H9 (cell line): ENCODE results near the gene TMEM240. TPM values are rescaled to one million over a fixed set of nuclear protein-coding genes. Genes with fewer than 3 reads are reported as not detected.

ENCODE experiments used
- DNase-seq: peaks from one replicate; pipeline ENCODE4 v3.0.0-alpha.2; 2017
- H2AFZ ChIP-seq: one replicate; pipeline ENCODE4 v1.6.1; 2013; ENCODE audit warnings: mild to moderate bottlenecking, low read length, control low read depth, moderate library complexity
- H2AK5ac ChIP-seq: 2 replicates; pipeline ENCODE4 v1.6.1; 2013; ENCODE audit warnings: low read length, control low read depth, mixed read lengths; ENCODE audit not compliant: insufficient read length
- H2BK120ac ChIP-seq: one replicate; pipeline ENCODE4 v1.6.1; 2013; ENCODE audit warnings: low read depth, mild to moderate bottlenecking, low read length, control low read depth, inconsistent platforms; ENCODE audit not compliant: poor library complexity, severe bottlenecking
- H2BK12ac ChIP-seq: 2 replicates; pipeline ENCODE4 v1.6.1; 2013; ENCODE audit warnings: low read length, control low read depth, mixed read lengths, low read depth; ENCODE audit not compliant: insufficient read length
- H2BK15ac ChIP-seq: 2 replicates; pipeline ENCODE4 v1.6.1; 2013; ENCODE audit warnings: low read depth, low read length, control low read depth
- H2BK20ac ChIP-seq: one replicate; pipeline ENCODE4 v1.6.1; 2013; ENCODE audit warnings: low read depth, mild to moderate bottlenecking, low read length, control low read depth, inconsistent platforms; ENCODE audit not compliant: poor library complexity, severe bottlenecking
- H2BK5ac ChIP-seq: 2 replicates; pipeline ENCODE4 v1.6.1; 2013; ENCODE audit warnings: low read length, control low read depth, mixed read lengths; ENCODE audit not compliant: insufficient read length
- H3K14ac ChIP-seq: 2 replicates; pipeline ENCODE4 v1.6.1; 2013; ENCODE audit warnings: low read length, control low read depth; ENCODE audit not compliant: insufficient read depth
- H3K18ac ChIP-seq: 2 replicates; pipeline ENCODE4 v1.6.1; 2013; ENCODE audit warnings: low read depth, mild to moderate bottlenecking, mixed read lengths, low read length, control low read depth; ENCODE audit not compliant: insufficient read length
- H3K23ac ChIP-seq: 2 replicates; pipeline ENCODE4 v1.6.1; 2013; ENCODE audit warnings: low read length, control low read depth, mixed read lengths, low read depth; ENCODE audit not compliant: insufficient read length
- H3K23me2 ChIP-seq: 2 replicates; pipeline ENCODE4 v1.6.1; 2013; ENCODE audit warnings: low read depth, mild to moderate bottlenecking, mixed read lengths, low read length, control low read depth; ENCODE audit not compliant: insufficient read length, poor library complexity, severe bottlenecking
- H3K27ac ChIP-seq: 2 replicates; pipeline ENCODE4 v1.5.1; 2013; ENCODE audit warnings: low read length, control low read depth, mixed read lengths, low read depth; ENCODE audit not compliant: insufficient read length
- H3K27me3 ChIP-seq: 2 replicates; pipeline ENCODE4 v1.6.1; 2013; ENCODE audit warnings: low read length, control low read depth, inconsistent platforms; ENCODE audit not compliant: insufficient read depth
- H3K4ac ChIP-seq: 2 replicates; pipeline ENCODE4 v1.6.1; 2013; ENCODE audit warnings: low read depth, mild to moderate bottlenecking, control low read depth, inconsistent platforms, low read length, moderate library complexity
- H3K4me1 ChIP-seq: 2 replicates; pipeline ENCODE4 v1.6.1; 2013; ENCODE audit warnings: low read length, control low read depth, inconsistent platforms; ENCODE audit not compliant: insufficient read depth
- H3K4me2 ChIP-seq: 2 replicates; pipeline ENCODE4 v1.6.1; 2013; ENCODE audit warnings: low read length, control low read depth, mixed read lengths; ENCODE audit not compliant: insufficient read length, insufficient read depth
- H3K56ac ChIP-seq: 2 replicates; pipeline ENCODE4 v1.6.1; 2013; ENCODE audit warnings: low read depth, mild to moderate bottlenecking, mixed read lengths, low read length, control low read depth; ENCODE audit not compliant: insufficient read length
- H3K79me1 ChIP-seq: 2 replicates; pipeline ENCODE4 v1.6.1; 2013; ENCODE audit warnings: low read depth, mild to moderate bottlenecking, moderate library complexity, low read length, control low read depth, inconsistent platforms; ENCODE audit not compliant: insufficient read depth, poor library complexity, severe bottlenecking
- H3K79me2 ChIP-seq: 2 replicates; pipeline ENCODE4 v1.6.1; 2013; ENCODE audit warnings: low read length, control low read depth, inconsistent platforms; ENCODE audit not compliant: insufficient read depth
- H3K9ac ChIP-seq: 2 replicates; pipeline ENCODE4 v1.6.1; 2013; ENCODE audit warnings: low read length, control low read depth, mixed read lengths; ENCODE audit not compliant: insufficient read length; ENCODE audit errors: extremely low read depth
- H3K9me3 ChIP-seq: one replicate; pipeline ENCODE4 v1.6.1; 2013; ENCODE audit warnings: low read depth, low read length, inconsistent platforms; ENCODE audit not compliant: control insufficient read depth
- H3T11ph ChIP-seq: one replicate; pipeline ENCODE4 v1.6.1; 2013; ENCODE audit warnings: mild to moderate bottlenecking, low read length, control low read depth, inconsistent platforms
- H4K20me1 ChIP-seq: one replicate; pipeline ENCODE4 v1.6.1; 2013; ENCODE audit not compliant: control insufficient read depth, insufficient read length, insufficient read depth
- H4K5ac ChIP-seq: 2 replicates; pipeline ENCODE4 v1.6.1; 2013; ENCODE audit warnings: low read depth, mild to moderate bottlenecking, mixed read lengths, low read length, control low read depth; ENCODE audit not compliant: insufficient read length
- H4K8ac ChIP-seq: replicated peaks from 2 replicates; pipeline ENCODE4 v1.6.1; 2013; ENCODE audit warnings: low read length, control low read depth, mixed read lengths, low read depth; ENCODE audit not compliant: insufficient read length
- H4K91ac ChIP-seq: 2 replicates; pipeline ENCODE4 v1.6.1; 2013; ENCODE audit warnings: low read depth, mild to moderate bottlenecking, moderate library complexity, mixed read lengths, low read length, control low read depth; ENCODE audit not compliant: insufficient read length
- H3K27ac Mint-ChIP-seq, 3 experiments: 2 replicates in 2 of 3; 3 replicates in 1 of 3; pipeline ENCODE4 v1.8.0; 2020 to 2021; ENCODE audit warnings: mixed read lengths in 3 of 3, mild to moderate bottlenecking in 1 of 3, moderate library complexity in 1 of 3
- H3K27me3 Mint-ChIP-seq: 2 replicates; pipeline ENCODE4 v1.8.0; 2021; ENCODE audit warnings: low read depth, mild to moderate bottlenecking, moderate library complexity, mixed read lengths
- H3K36me3 Mint-ChIP-seq, 3 experiments: 2 replicates in 2 of 3; 3 replicates in 1 of 3; pipeline ENCODE4 v1.8.0; 2020 to 2021; ENCODE audit warnings: low read depth in 3 of 3, mixed read lengths in 3 of 3; ENCODE audit not compliant: insufficient read depth in 1 of 3
- H3K4me1 Mint-ChIP-seq, 2 experiments: 2 replicates each; pipeline ENCODE4 v1.8.0; 2020; ENCODE audit warnings: mixed read lengths in 2 of 2
- H3K4me3 Mint-ChIP-seq, 2 experiments: 2 replicates in 1 of 2; 3 replicates in 1 of 2; pipeline ENCODE4 v1.8.0; 2020 to 2021; ENCODE audit warnings: mild to moderate bottlenecking in 2 of 2, mixed read lengths in 2 of 2, moderate library complexity in 1 of 2
- H3K9me3 Mint-ChIP-seq, 2 experiments: 2 replicates in 1 of 2; 3 replicates in 1 of 2; pipeline ENCODE4 v1.8.0; 2020; ENCODE audit warnings: mild to moderate bottlenecking in 2 of 2, mixed read lengths in 2 of 2, moderate library complexity in 1 of 2
- WGBS: extraction: QIAGEN DNeasy Blood & Tissue Kit; methylation state at CpG from one replicate; pipeline ENCODE4 v1.1.7; 2013; ENCODE audit warnings: missing lambda C conversion rate, low lambda C conversion rate, mixed read lengths; ENCODE audit not compliant: insufficient read length; ENCODE audit errors: extremely low coverage; 5-methylcytosine and 5-hydroxymethylcytosine counted together
- total RNA-seq: library from RNA; stranded (reverse); gene quantifications from 2 replicates; pipeline ENCODE4 v1.2.1, GENCODE V29; 2021
- TF ChIP-seq, protein P1 (sequence below): fragments of 200-600 bp; sonication (generic); conservative IDR thresholded peaks from 3 replicates; pipeline ENCODE4 v1.8.0; 2021; ENCODE audit warnings: antibody characterized with exemption, mild to moderate bottlenecking

The TMEM240 gene
- total RNA-seq, 1 experiment from 2014 or later, result 8.7 TPM

DNA sequence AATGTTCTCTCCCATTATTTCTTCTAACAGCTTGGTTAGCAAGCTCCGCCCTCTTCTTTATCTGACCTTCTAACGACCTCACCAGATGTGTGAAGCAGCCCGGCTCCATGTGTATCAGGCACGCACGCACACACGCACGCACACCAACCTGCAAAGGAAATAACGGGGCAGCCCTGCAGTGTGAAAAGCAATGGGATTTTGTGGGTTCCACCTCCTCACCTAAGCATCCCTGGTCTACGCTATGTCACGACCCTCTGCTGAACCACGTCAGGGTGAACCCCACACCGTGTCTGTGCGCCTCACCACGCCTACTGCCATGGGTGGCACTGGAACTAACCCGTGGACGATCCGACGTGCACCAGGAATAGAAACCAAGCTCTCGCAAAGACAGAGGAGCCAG, 23.8 kb upstream of the TMEM240 start:
- no peak overlapping the region for H3K14ac ChIP-seq
- H3K9me3 ChIP-seq, result no peaks in the 10 kb centered on the region
- H4K91ac ChIP-seq, result no peak overlapping the region
- TF ChIP-seq, protein P1, sequence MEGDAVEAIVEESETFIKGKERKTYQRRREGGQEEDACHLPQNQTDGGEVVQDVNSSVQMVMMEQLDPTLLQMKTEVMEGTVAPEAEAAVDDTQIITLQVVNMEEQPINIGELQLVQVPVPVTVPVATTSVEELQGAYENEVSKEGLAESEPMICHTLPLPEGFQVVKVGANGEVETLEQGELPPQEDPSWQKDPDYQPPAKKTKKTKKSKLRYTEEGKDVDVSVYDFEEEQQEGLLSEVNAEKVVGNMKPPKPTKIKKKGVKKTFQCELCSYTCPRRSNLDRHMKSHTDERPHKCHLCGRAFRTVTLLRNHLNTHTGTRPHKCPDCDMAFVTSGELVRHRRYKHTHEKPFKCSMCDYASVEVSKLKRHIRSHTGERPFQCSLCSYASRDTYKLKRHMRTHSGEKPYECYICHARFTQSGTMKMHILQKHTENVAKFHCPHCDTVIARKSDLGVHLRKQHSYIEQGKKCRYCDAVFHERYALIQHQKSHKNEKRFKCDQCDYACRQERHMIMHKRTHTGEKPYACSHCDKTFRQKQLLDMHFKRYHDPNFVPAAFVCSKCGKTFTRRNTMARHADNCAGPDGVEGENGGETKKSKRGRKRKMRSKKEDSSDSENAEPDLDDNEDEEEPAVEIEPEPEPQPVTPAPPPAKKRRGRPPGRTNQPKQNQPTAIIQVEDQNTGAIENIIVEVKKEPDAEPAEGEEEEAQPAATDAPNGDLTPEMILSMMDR, result no peak
- Mint-ChIP-seq H3K9me3 (no peaks in the 10 kb centered on the region), H3K27ac (no peak overlapping the region; a peak in 1 of 7 replicates), H3K4me1 (peaks cover 11 to 13% of the 10 kb centered on the region in 2 experiments), H3K36me3 (peaks cover 34 to 67% (median 50%) of the 10 kb centered on the region in 3 experiments), H3K27me3 (no peaks in the 10 kb centered on the region), H3K4me3 (no peak overlapping the region)
- H2AFZ ChIP-seq, result no peak overlapping the region
- no peak overlapping the region for H2BK15ac ChIP-seq
- peaks cover 9% of the 10 kb centered on the region for H3K79me1 ChIP-seq
- no peak for DNase-seq
- no peaks in the 10 kb centered on the region for H3K27me3 ChIP-seq
- H3K4me1 ChIP-seq, result no peaks in the 10 kb centered on the region
- H3K79me2 ChIP-seq, result peaks cover 34% of the 10 kb centered on the region; the same call in 1 of the 2 replicates
- H3K27ac ChIP-seq, result no peak overlapping the region
- peaks cover 3% of the 10 kb centered on the region for H4K20me1 ChIP-seq
- H3K23me2 ChIP-seq, result no peaks in the 10 kb centered on the region
- no peak overlapping the region for H3K56ac ChIP-seq
- no peak overlapping the region for H4K8ac ChIP-seq
- no peak overlapping the region for H2BK12ac ChIP-seq
- H3T11ph ChIP-seq, result no peak overlapping the region
- no peak overlapping the region for H2BK20ac ChIP-seq
- no peak overlapping the region for H3K23ac ChIP-seq
- H2BK5ac ChIP-seq, result no peak overlapping the region
- no peak overlapping the region for H3K9ac ChIP-seq
- H3K4me2 ChIP-seq, result no peak overlapping the region
- no peak overlapping the region for H2AK5ac ChIP-seq
- peak overlapping the region; percentile 61 for H4K5ac ChIP-seq
- no CpG with 5 or more reads among the region's 19 CpGs for WGBS
- no peak overlapping the region for H3K4ac ChIP-seq
- no peak overlapping the region for H2BK120ac ChIP-seq
- H3K18ac ChIP-seq, result no peak overlapping the region
